GM06990 (cell line): Measurements from ENCODE around the gene SPTY2D1.
A peak's percentile ranks its signal among the peaks of the same experiment; 100 is the strongest.
"Not testable (repeated sequence)": the region's sequence is repeated elsewhere in the genome, so short reads cannot be mapped to it uniquely, and the experiment has no call there.

Experiments used
- DNase-seq: peaks from one replicate; pipeline ENCODE4 v3.0.0-alpha.2; 2011; ENCODE audit not compliant: insufficient read length; ENCODE audit errors: extremely low read depth
- H3K27me3 ChIP-seq: replicated peaks from 2 replicates; pipeline ENCODE4 v1.6.0; 2011; ENCODE audit warnings: low read length; ENCODE audit not compliant: control insufficient read depth, insufficient read depth
- H3K36me3 ChIP-seq: 2 replicates; pipeline ENCODE4 v1.5.1; 2011; ENCODE audit warnings: low read length; ENCODE audit not compliant: control insufficient read depth, insufficient read depth
- H3K4me3 ChIP-seq: replicated peaks from 2 replicates; pipeline ENCODE4 v1.5.1; 2011; ENCODE audit warnings: low read depth, mild to moderate bottlenecking, control low read depth, low read length
- CTCF ChIP-seq: IDR thresholded peaks from 2 replicates; pipeline ENCODE4 v1.5.1; 2011; ENCODE audit warnings: low read length, control low read depth, mild to moderate bottlenecking, inconsistent platforms; ENCODE audit not compliant: insufficient read depth, poor library complexity, severe bottlenecking

SPTY2D1 gene

GRCh38 chr11:18599739-18600230 lies 34.4 kb downstream of the SPTY2D1 start, which contains the start of gene MISFA:
Gene MISFA (plus strand): TSS chr11:18599789. CDS start chr11:18599929, 140 bp downstream.
- TF ChIP-seq CTCF, result no peak
- H3K27me3 ChIP-seq, result no peaks in the 10 kb centered on the region
- no peak within 1 kb of the TSS for H3K4me3 ChIP-seq
- peaks cover 4% of the 10 kb centered on the region; the same call in 1 of the 2 replicates for H3K36me3 ChIP-seq
- DNase-seq, result no peak

GRCh38 chr11:18594999-18595749 lies 39.0 kb downstream of the SPTY2D1 start:
- Histone ChIP-seq H3K27me3 (no peaks in the 10 kb centered on the region), H3K4me3 (no peak overlapping the region), H3K36me3 (peaks cover 4% of the 10 kb centered on the region; the same call in 1 of the 2 replicates)
- no peak for TF ChIP-seq CTCF
- no peak for DNase-seq

GRCh38 chr11:18594088-18594487 lies 40.1 kb downstream of the SPTY2D1 start:
- not testable (repeated sequence) for H3K27me3 ChIP-seq, H3K4me3 ChIP-seq, H3K36me3 ChIP-seq, DNase-seq

- H3K27me3 ChIP-seq, result no peaks in the 10 kb centered on the region
- DNase-seq, result no peak
- H3K36me3 ChIP-seq, result 0 out of 2 replicates have a peak, but pooled peaks cover under 1% of the 10 kb centered on the region
- H3K4me3 ChIP-seq, result no peak overlapping the region
- no peak for TF ChIP-seq CTCF
Measured at GRCh38 chr11:18590571-18590970, 43.6 kb downstream of the SPTY2D1 start.

- peak within 1 kb of the TSS; percentile 84 for H3K4me3 ChIP-seq
- H3K27me3 ChIP-seq, result no peaks in the 10 kb centered on the region
- H3K36me3 ChIP-seq, result no peaks in the 10 kb centered on the region
- TF ChIP-seq CTCF, result no peak
- DNase-seq, result peak; percentile 82
Measured at GRCh38 chr11:18588297-18589252, 45.6 kb downstream of the SPTY2D1 start, which contains the start of gene UEVLD. Gene UEVLD (minus strand): TSS chr11:18588734. CDS start chr11:18588654, 80 bp downstream.
